Tibial nerve (tissue), 4 donors: ENCODE measurements around the gene ZNF800.

Source experiments
- EP300 ChIP-seq, 2 donors: sonication (generic); formaldehyde crosslinking; IDR thresholded peaks; one replicate each; pipeline ENCODE4 v1.6.1; 2017; ENCODE audit warnings: antibody characterized with exemption in 2 of 2, mild to moderate bottlenecking in 1 of 2
- POLR2A ChIP-seq, 2 donors: fragments of 450-650 bp; IDR thresholded peaks; one replicate each; pipeline ENCODE4 v1.6.1; 2017; ENCODE audit warnings: antibody characterized with exemption in 2 of 2, mild to moderate bottlenecking in 2 of 2, moderate library complexity in 2 of 2
- TF ChIP-seq, protein P1 (sequence below), 5 experiments: fragments of 200-600 bp in 3 of 5; fragments of 450-650 bp in 2 of 5; sonication (generic) in 3 of 5; IDR thresholded peaks; one replicate each; pipeline ENCODE4 v1.5.1; 2016 to 2019; ENCODE audit warnings: antibody characterized with exemption in 5 of 5, mild to moderate bottlenecking in 3 of 5, moderate library complexity in 2 of 5

DNA sequence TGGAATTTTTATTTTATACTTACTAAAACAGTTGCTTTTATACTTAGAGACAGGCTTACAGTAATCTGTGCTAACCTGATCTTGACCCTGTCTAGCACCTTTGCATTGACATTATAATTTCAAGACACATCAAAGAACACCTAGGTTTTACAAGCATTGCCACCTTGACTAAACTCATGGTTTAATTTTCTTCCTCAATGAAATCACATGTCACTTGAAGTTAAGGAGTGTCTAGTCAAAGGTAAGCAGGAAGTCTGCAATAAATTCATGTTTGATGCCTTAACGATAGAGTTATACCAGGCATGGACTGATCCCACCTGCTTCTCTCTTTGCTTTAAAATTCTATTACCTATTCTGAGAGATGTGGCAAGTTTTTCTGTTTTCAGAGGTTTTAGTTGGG lies 62.4 kb downstream of the ZNF800 start:
- TF ChIP-seq POLR2A (IDR thresholded peaks at IDR 0.05) (no peak), EP300 (IDR thresholded peaks at IDR 0.05) (no peak)
- TF ChIP-seq, protein P1, sequence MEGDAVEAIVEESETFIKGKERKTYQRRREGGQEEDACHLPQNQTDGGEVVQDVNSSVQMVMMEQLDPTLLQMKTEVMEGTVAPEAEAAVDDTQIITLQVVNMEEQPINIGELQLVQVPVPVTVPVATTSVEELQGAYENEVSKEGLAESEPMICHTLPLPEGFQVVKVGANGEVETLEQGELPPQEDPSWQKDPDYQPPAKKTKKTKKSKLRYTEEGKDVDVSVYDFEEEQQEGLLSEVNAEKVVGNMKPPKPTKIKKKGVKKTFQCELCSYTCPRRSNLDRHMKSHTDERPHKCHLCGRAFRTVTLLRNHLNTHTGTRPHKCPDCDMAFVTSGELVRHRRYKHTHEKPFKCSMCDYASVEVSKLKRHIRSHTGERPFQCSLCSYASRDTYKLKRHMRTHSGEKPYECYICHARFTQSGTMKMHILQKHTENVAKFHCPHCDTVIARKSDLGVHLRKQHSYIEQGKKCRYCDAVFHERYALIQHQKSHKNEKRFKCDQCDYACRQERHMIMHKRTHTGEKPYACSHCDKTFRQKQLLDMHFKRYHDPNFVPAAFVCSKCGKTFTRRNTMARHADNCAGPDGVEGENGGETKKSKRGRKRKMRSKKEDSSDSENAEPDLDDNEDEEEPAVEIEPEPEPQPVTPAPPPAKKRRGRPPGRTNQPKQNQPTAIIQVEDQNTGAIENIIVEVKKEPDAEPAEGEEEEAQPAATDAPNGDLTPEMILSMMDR (IDR thresholded peaks at IDR 0.05), result no peak
